NCI-H1105 (cell line): Measurements from ENCODE around the gene TWSG1.
"Not testable (repeated sequence)": the region's sequence is repeated elsewhere in the genome, so short reads cannot be mapped to it uniquely, and the experiment has no call there.

Experiments used
- DNase-seq: peaks from one replicate; lab custom pipeline; 2025; lab: John Stamatoyannopoulos, UW

TWSG1 gene

DNA sequence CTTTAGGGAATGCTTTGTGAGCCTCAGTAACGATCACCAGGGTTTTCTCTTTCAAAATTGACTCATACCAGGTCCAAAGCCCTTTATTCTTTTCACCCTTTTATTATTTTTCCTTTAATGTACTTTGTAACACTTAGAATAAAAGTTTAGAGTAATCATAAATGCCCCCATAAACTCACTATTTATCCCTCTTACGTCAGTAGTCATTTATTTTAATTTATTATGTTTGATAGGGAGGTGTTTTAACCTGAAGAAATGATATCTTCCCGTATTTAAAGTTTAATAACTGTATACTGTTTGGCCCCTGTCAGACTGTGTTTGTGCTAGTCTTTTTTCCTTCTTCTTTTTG is 1.1 kb downstream of the TWSG1 start:
- DNase-seq = no peak

DNA sequence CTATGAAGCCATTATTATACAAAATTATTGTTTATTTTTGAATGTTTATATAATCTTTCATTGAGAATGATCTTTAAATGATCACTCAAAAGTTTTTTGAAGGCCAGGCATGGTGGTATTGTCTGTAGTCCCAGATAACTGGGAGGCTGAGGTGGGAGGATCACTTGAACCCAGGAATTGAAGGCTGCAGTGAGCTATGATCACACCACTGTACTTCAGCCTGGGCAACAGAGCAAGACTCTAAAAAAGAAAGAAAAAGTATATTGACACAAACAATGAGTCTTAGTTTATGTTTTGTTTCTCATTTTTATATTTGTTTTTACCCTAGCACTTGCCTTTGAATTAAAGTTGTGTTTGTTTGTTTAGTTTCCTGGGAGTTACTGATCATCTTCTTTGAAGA is 2.3 kb downstream of the TWSG1 start:
- no peak for DNase-seq

DNA sequence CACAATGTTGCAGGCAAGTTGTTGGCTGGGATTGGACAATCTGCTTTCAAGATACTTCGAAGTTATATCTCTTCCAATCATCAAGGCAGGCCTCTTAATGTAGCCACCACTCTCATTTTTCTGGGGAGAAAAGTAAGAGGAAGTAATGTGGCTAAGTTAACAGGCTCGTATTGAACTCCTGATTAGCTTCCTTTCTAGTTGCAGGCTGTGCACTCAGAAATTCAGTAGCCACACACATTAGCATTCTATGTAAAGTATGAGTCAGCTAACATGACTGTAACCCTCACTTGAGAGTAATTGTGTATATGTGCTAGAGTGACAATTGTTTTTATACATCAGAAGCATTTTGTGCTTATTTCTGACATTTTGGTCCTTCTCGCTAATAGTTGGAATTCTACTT is 3.3 kb downstream of the TWSG1 start:
- DNase-seq = no peak

DNA sequence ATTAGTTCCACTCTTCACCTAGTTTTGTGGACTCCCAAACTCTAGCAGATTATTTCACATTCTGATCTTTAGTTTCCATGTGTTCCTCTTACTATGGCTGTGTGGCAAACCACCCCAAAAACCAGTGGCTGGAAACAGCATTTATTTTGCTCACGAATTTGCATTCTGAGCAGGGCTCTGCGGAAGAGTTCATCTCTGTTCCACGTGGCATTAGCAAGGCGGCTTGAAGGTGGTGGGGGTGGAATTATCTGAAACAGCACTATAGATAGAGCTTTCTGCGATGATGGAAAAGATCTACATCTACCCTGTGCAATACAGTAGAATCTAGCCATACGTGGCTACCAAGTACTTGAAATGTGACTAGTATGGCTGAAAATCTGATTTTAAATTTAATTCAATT is 5.9 kb downstream of the TWSG1 start:
- DNase-seq = no peak

DNA sequence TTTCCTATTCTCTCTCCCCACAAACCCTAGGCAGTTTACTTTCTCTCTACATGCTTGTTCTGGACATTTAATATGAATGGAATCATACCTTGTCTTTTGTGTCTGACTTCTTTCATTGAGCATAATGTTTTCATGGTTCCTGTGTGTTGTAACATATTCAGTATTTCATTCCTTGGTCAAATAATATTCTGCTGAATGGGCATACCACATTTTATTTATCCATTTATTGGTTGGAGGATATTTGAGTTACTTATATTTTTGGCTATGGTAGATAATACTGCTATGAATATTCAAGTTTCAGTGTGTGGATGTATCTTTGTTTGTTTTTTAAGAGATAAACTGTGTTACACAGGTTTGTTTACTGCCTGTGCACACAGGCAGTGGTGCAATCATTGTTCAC is 9.0 kb downstream of the TWSG1 start:
- DNase-seq = no peak

DNA sequence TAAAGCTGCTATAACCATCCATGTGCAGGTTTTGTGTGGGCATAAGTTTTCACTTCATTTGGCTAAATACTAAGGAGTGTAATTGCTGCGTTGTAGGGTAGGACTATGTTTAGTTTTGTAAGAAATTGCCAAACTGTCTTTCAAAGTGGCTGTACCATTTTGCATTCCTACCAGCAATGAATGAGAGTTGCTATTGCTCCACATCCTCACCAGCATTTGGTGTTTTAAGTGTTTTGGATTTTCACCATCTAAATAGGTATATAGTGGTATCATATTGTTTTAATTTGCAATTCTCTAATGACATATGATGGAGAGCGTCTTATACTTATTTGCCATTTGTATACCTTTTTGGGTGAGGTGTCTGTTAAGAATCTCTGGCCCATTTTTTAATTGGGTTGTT is 12.2 kb downstream of the TWSG1 start:
- no peak for DNase-seq

DNA sequence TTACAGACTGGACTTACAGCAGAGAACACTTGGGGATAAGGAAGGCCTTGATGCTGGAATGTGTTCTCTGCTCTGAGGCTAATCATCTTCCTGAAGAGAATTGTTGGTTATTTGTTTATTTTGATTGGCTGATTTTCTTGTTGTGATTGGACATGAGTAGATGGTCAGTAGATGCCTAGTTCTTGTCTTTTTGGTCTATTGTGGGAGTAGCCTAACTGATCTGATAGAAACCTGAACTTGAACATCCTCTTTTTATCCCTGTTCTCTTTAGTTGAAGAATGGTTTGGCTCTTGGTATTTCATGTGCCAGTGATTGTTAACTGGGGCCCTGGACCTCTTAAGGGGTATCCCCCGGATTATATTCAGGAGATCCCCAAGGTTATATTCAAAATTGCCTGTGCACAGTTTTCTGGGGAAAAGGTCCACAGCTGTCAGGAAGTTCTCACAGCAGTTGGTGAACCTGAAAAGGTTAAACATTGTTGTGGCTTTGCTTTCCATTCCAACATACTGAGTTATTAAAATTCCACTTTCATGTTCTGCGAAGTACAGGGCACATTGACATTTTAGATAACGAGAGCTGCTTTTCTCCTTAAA is 13.6 kb downstream of the TWSG1 start:
- DNase-seq = no peak

DNA sequence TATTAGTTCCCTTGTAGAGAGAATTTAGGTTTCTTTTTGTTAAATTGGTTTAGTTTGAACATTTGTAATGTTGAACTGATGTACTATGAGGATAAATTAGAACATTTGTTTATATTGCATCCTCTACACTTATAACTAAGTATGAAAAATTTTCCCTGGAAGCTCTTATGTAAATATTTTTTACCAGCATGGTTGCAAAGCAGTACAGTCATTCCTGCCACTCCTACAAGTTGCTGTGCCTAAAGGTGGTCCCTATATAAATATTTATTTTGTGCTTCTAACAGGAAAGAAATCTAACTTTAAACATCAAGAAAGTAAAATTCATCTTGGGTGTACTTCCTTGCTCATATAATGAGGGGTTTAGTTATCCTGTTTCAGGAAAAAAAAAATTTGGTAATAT is 14.2 kb downstream of the TWSG1 start:
- no peak for DNase-seq

DNA sequence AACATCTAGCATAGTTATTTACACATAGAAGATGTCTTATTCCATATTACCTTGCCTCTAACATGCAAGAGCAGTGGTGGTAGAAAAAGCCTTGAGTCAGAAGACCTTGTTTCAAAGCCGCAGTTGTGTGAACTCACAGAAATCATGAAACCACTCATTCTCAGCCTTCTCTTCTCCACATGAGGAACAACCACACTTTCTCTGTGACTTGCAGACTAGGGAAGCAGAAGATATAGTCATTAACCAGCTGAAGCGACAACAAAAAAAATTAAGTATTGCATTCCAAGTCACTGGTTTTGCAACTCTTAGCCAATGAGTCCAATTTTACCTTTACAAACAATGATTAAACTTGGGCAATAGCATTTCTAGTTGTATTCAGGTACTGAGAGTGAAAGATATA is 19.0 kb downstream of the TWSG1 start:
- no peak for DNase-seq

DNA sequence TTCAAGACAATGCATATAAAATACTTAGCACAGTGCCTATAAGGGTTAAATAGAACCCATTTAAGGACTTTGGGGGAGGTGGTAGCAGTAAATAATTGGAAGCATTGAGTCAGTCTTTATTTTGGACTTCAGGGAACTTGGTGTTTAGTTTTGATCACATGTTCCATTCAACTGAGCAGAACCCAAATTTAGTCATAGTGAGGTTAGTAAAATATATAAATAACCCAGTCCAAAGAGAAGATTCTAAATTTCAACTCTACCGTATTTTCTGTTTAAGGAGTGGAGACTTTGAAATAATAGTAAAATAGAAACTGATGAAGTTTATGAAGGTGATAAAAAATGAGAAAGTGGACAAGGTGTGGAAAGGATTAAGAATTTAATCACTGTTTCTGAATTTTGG is 19.7 kb downstream of the TWSG1 start:
- DNase-seq = no peak

DNA sequence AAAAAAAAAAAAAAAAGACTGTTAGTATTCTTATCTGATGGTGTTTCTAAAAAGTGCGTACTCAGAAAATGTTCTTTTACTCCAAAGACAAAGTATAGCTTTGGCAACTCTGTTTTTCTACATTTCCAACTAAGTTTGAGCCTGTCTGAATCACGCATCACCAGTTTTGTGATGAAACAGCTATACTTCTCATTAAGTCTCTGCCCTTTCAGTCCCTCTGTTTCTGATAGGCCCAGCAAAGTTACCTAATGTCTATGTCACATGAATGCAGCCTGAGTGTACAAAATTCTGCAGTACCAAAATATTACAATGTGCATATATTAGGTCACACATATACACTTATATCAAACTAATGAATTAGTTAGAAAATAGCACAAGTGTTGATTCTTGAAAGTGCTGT is 22.4 kb downstream of the TWSG1 start:
- DNase-seq = no peak

DNA sequence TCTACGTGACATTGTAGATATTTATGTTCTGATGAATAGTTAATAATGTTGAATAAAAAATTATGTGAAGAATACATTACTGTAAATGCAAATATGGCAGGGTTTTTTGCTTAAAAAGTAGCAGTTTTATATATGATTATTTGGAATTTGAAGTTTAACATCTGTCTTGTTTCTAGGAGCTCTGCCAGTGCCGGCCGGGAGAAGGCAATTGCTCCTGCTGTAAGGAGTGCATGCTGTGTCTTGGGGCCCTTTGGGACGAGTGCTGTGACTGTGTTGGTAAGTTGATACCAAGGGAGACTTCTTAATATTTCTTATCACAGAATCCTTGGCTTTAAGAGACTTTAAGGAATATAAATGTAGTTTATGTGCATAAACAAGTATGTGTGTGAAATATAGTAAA is 25.2 kb downstream of the TWSG1 start:
- DNase-seq = no peak

DNA sequence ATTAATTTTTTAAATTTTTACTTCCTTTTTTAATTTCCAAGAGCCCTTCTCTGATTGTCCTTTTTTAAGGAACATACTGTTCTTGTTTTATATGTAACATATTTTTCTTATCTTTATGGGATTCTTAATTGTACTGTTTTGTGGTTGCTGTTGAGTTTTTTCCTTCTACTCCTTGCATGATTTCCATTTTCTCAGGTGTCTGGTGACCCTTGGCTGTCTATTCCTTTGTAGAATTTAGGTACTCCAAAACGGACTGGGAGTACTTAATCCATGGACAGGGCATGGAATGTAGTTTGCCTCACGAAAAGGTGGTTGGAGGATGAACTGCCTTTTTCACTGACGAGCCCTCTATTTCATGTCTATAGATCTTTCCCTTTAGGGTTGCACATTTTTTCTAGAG is 26.6 kb downstream of the TWSG1 start:
- no peak for DNase-seq

DNA sequence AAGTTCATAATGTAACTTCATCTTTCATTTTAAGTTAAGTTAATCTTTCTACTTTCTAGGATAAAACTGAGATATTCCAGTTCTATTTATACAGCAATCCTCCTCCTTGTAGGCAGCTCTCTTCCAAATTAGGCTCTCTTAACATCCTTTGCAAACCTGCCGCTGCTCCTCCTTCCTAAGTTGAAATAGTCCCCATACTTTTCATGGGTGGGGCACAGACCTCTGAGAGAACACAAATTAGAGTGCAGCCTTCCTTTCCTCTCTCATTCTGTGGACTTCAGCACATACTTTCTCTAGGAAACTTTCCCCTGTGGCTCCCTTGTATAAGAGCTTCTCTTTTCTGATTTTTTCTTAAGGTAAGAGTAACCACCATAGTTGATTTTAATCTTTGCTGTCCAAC is 28.3 kb downstream of the TWSG1 start:
- DNase-seq = no peak

DNA sequence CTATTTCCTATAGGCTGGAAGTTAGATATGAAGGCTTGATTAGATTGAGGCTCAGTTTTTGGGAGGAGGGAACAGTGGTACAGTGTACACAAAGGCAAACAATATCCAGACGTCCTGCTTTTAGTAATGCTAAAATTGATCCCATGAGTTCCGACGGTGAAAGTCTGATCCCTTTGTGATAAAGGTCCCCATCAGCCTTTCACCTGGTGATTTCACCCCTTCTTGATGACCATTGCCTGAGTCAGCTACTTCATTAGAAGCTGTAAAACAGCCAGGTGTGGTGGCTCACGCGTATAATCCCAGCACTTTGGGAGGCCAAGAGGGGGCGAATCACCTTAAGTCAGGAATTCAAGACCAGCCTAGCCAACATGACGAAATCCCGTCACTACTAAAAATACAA is 29.7 kb downstream of the TWSG1 start:
- DNase-seq = no peak

DNA sequence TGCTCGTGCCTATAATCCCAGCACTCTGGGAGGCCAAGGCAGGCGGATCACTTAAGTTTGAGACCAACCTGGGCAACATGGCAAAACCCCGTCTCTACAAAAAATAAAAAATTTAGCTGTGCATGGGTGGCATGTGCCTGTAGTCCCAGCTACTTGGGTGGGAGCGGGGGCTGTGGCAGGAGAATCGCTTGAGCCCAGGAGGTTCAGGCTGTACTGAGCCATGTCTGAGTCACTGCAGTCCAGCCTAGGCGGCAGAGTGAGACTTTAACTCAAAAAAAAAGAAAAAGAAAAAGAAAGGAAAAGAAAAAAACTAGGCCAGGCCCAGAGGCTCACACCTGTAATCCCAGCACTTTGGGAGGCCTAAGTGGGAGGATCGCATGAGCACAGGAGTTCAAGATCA is 30.8 kb downstream of the TWSG1 start:
- DNase-seq = no peak

DNA sequence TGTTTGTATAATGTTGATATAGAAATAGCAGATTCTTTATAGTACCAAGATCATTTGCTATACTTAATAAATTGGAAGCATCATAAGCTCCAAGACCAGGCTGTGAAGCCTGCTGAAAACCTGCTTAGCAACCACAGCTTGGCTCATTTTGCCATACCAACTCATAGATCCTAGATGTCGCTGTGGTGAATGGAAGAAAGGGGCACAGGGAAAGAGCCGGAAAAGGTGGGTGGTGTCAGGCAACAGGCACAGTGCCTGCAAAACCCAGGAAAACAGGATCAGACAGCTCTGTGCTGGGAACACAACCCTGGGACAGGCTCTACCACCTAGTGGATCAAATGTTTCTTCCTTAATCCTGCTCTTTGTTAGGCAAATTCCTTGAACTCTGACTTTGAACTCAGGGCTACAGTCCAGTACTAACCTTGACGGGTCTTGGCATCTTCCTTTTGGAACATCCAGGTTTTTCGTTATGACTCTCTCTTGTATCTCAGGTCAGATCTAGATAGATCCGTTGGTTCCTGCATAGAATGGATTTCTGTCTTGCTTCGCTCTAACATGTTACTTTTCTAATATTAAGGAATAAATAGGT is 31.6 kb downstream of the TWSG1 start:
- no peak for DNase-seq

DNA sequence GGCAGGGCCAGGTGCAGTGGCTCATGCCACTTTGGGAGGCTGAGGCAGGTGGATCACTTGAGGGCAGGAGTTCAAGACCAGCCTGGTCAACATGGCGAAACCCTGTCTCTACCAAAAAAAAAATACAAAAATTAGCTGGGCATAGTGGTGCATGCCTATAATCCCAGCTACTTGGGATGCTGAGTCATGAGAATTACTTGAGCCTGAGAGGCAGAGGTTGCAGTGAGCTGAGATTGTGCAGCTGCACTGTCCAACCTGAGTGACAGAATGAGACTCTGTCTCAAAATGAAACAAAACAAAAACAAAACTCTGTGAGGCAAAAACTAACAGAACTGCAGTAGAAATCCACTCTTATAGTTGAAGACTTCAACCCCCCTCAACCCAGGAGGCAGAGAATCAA is 38.7 kb downstream of the TWSG1 start:
- not testable (repeated sequence) for DNase-seq

DNA sequence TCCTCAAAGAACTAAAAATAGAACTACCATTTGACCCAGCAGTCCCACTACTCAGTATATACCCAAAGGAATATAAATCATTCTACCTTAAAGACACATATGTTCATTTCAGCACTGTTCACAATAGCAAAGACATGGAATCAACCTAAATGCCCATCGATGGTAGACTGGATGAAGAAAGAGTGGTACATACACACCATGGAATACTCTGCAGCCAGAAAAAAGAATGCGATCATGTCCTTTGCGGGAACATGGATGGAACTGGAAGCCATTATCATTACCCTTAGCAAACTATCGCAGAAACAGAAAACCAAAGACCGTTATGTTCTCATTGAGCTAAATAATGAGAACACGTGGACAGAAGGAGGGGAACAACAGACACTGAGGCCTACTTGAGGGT is 44.5 kb downstream of the TWSG1 start:
- no peak for DNase-seq

DNA sequence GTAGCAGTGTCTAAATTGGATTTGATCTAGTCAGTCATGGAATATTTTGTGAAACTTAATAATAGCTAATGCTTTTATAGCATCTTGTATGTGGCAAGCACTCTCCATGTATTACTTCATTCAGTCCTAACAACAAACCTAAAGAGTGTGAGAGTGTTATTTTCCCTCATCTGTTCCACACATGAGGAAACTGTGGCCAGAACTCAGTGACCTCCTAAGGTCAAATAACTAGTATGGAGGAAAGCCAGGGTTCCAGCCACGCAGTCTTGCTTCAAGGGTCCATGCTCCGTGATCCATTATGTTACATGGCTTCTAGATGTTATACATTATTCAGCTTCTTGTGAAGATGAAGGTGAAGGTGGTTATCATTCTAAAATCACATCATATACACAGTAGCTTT is 45.5 kb downstream of the TWSG1 start:
- no peak for DNase-seq

DNA sequence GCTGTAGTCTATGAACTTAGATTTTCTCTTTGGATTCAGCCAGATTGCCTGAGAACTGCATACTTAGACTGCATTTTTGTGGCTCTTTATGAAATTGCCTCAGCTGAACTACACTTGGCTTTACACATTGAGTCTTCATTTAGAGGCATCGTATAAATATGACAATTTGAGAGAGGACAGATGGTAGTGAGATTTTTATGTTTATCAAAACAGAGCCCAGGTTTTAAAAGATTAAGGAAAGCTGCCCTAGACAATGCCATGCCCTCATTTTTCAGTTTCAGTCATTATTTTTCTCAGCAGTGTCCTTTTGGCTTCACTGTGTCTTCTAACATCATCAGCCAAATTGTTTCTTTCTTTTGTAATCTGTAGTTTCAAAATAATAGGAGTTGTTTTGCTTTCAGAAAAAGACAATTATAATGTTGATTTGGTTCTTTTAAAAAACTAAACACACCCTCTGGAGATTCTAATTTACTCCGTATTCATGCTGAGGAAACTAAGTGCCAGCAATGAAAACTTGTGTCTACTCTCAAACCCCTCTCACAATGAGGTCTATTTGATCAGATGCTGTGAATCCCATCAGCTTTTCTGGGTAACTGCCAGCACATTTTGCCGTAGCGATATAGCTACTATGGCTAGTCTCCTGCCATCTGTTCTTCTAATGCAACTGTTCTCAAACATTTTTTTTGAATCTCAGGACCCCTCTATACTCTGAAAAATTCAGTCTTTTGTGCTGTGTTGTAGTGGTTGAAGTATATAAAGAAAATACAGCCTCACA is 46.2 kb downstream of the TWSG1 start:
- peak; percentile 44 for DNase-seq

DNA sequence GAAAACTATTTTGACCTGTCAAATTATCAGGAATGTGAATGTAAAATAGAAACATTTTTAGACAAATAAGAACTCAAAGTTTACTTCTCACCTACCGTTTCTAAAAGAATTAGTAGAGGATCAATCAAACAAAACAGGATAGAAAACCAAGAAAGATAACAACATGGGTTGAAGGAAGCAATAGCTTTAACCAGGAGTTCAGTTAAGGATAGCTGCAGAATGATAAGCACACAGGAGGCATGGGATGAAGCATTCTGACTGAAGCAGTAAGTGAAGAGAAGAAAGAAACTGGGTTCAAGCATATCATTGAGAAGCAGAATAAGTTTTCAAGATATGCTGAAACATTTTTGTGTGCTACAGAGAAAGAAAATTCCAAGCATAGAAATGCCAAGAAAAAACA is 52.3 kb downstream of the TWSG1 start:
- DNase-seq = no peak

DNA sequence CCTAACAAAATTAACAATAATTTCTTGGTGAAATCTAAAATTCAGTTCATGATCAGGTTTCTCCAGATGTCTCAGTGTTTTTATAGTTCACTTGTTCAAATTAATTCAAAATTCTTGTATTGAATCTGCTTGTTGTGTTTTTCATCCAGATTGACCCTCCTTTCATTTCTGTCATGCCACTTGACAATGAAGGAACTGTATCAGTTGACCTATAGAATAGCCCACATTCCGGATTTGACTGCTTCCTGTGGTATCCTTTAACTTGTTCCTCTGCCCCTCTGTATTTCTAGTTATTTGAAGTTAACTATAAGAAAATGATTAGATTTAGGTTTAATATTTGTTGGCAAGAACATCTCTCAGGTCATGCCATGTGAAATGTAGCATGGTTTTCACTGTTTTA is 53.3 kb downstream of the TWSG1 start:
- no peak for DNase-seq

DNA sequence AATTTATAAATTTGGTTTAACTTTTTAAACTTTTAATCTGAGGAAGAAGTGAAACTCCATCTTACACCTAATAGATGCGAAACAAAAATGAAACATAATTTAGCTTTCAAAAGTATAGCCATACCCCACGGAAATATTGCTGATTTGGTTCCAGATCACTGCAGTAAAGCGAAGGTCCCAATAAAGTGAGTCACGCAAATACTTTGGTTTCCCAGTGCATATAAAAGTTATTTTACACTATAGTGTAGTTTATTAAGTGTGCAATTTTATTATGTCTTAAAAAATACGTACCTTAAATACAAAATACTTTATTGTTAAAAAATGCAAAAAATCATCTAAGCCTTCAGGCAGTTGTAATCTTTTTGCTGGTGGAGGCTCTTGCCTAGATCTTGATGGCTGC is 55.1 kb downstream of the TWSG1 start:
- DNase-seq = no peak
